SJSA1 (cell line): ENCODE results near the gene ACSF3. TPM values are rescaled to one million over a fixed set of nuclear protein-coding genes. Genes with fewer than 3 reads are reported as not detected.

Experiments
- DNase-seq, 2 experiments: peaks; one replicate each; pipeline ENCODE4 v3.0.0-alpha.2; 2015 to 2020; ENCODE audit warnings: low spot score in 2 of 2, low read depth in 1 of 2
- H3K27ac ChIP-seq: fragments of 250-450 bp; sonication (Bioruptor Pico); 2 replicates; pipeline ENCODE4 v1.5.1; 2020; ENCODE audit warnings: mild to moderate bottlenecking, moderate library complexity
- H3K27me3 ChIP-seq: fragments of 250-450 bp; sonication (Bioruptor Pico); replicated peaks from 2 replicates; pipeline ENCODE4 v1.5.1; 2020; ENCODE audit warnings: mild to moderate bottlenecking, moderate library complexity
- H3K36me3 ChIP-seq: fragments of 250-450 bp; sonication (Bioruptor Pico); 2 replicates; pipeline ENCODE4 v1.5.1; 2020; ENCODE audit warnings: mild to moderate bottlenecking
- H3K4me1 ChIP-seq: fragments of 250-450 bp; sonication (Bioruptor Pico); replicated peaks from 2 replicates; pipeline ENCODE4 v1.6.1; 2021; ENCODE audit warnings: mild to moderate bottlenecking
- H3K4me3 ChIP-seq: fragments of 250-450 bp; sonication (Bioruptor Pico); 2 replicates; pipeline ENCODE4 v1.5.1; 2020; ENCODE audit warnings: mild to moderate bottlenecking
- H3K9me3 ChIP-seq: fragments of 250-450 bp; sonication (Bioruptor Pico); replicated peaks from 2 replicates; pipeline ENCODE4 v1.5.1; 2020; ENCODE audit warnings: mild to moderate bottlenecking
- total RNA-seq: library from RNA; depleted of rRNA; stranded (reverse); fragments of >200 nt; shearing (Covaris generic); gene quantifications from 2 replicates; pipeline ENCODE4 v1.2.3, GENCODE V29; 2014

Gene ACSF3
- total RNA-seq, 1 experiment from 2014 or later = 31.7 TPM

GRCh38 chr16:89098767-89099430 lies 5.2 kb downstream of the ACSF3 start:
- no peak overlapping the region for H3K27ac ChIP-seq
- H3K36me3 ChIP-seq = peaks cover 39% of the 10 kb centered on the region
- no peaks in the 10 kb centered on the region for H3K27me3 ChIP-seq
- DNase-seq = no peak
- H3K4me3 ChIP-seq = no peak overlapping the region
- H3K4me1 ChIP-seq = peaks cover 8% of the 10 kb centered on the region
- H3K9me3 ChIP-seq = no peaks in the 10 kb centered on the region

DNA sequence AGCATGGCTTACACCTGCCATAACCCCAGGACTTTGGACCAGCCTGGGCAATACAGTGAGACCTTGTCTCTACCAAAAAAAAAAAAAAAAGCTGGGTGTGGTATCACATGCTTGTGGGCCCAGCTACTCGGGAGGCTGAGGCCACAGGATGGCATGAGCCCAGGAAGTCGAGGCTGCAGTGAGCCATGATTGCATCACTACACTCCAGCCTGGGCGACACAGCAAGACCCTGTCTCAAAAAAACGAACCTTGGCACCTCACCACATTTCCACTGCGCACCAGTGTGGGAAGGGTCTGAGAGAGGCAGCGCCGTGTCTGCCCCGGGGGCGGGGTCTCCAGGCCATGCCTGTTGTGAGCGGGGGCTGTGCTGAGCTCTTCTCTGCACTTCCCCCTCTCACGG lies 6.3 kb downstream of the ACSF3 start:
- H3K36me3 ChIP-seq = peaks cover 49% of the 10 kb centered on the region
- peaks cover 2% of the 10 kb centered on the region for H3K4me1 ChIP-seq
- no peak overlapping the region for H3K27ac ChIP-seq
- no peaks in the 10 kb centered on the region for H3K9me3 ChIP-seq
- no peak for DNase-seq
- H3K4me3 ChIP-seq = no peak overlapping the region
- H3K27me3 ChIP-seq = no peaks in the 10 kb centered on the region

DNA sequence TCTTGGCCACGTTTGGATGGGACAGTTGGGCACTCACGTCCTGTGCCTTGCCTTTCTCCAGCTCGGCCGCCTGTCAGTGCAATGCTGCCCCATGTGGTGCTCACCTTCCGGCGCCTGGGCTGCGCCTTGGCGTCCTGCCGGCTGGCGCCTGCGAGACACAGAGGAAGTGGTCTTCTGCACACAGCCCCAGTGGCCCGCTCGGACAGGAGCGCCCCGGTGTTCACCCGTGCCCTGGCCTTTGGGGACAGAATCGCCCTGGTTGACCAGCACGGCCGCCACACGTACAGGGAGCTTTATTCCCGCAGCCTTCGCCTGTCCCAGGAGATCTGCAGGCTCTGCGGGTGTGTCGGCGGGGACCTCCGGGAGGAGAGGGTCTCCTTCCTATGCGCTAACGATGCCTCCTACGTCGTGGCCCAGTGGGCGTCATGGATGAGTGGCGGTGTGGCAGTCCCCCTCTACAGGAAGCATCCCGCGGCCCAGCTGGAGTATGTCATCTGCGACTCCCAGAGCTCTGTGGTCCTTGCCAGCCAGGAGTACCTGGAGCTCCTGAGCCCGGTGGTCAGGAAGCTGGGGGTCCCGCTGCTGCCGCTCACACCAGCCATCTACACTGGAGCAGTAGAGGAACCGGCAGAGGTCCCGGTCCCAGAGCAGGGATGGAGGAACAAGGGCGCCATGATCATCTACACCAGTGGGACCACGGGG lies 7.1 kb downstream of the ACSF3 start:
- no peak for DNase-seq
- H3K36me3 ChIP-seq = peaks cover 58% of the 10 kb centered on the region
- H3K4me3 ChIP-seq = no peak overlapping the region
- H3K27me3 ChIP-seq = no peaks in the 10 kb centered on the region
- no peak overlapping the region for H3K27ac ChIP-seq
- H3K9me3 ChIP-seq = no peaks in the 10 kb centered on the region
- H3K4me1 ChIP-seq = no peaks in the 10 kb centered on the region; the same call in 1 of the 2 replicates

- Histone ChIP-seq H3K9me3 (no peaks in the 10 kb centered on the region), H3K27me3 (no peaks in the 10 kb centered on the region), H3K4me3 (no peak overlapping the region), H3K36me3 (peaks cover 55% of the 10 kb centered on the region), H3K27ac (no peak overlapping the region), H3K4me1 (no peaks in the 10 kb centered on the region; the same call in 1 of the 2 replicates)
- no peak for DNase-seq
These were observed 7.8 kb downstream of the ACSF3 start for GRCh38 chr16:89101303-89102040.

DNA sequence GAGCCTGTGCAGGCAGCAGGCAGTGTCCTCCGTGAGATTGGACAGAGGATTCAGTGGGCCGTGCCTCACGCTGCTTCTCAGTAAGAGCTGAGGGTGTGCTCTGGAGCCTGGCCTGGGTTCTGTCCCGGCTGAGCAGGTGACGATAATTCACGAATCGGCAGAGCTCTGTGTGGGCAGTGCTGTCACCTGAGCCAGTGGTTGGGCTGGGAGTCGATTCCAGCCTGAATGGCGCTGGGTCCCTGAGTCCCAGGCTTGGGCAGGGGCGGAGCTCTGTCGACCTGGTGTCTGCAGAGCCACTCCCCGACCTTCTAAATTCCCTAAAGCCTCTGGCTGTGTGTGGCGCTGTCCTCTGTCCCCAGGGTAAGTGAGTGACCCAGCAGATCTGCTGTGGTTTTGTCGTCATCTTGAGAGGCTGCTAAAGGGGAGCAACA lies 8.4 kb downstream of the ACSF3 start:
- Histone ChIP-seq H3K4me3 (no peak overlapping the region), H3K27ac (no peak overlapping the region), H3K9me3 (no peaks in the 10 kb centered on the region), H3K27me3 (no peaks in the 10 kb centered on the region), H3K4me1 (no peaks in the 10 kb centered on the region; the same call in 1 of the 2 replicates), H3K36me3 (peaks cover 60% of the 10 kb centered on the region)
- DNase-seq = no peak

- H3K4me1 ChIP-seq = no peaks in the 10 kb centered on the region; the same call in 1 of the 2 replicates
- H3K4me3 ChIP-seq = no peak overlapping the region
- H3K27ac ChIP-seq = no peak overlapping the region
- DNase-seq = no peak
- H3K27me3 ChIP-seq = no peaks in the 10 kb centered on the region
- peaks cover 64% of the 10 kb centered on the region for H3K36me3 ChIP-seq
- no peaks in the 10 kb centered on the region for H3K9me3 ChIP-seq
These were observed 8.9 kb downstream of the ACSF3 start for GRCh38 chr16:89102481-89103073.

DNA sequence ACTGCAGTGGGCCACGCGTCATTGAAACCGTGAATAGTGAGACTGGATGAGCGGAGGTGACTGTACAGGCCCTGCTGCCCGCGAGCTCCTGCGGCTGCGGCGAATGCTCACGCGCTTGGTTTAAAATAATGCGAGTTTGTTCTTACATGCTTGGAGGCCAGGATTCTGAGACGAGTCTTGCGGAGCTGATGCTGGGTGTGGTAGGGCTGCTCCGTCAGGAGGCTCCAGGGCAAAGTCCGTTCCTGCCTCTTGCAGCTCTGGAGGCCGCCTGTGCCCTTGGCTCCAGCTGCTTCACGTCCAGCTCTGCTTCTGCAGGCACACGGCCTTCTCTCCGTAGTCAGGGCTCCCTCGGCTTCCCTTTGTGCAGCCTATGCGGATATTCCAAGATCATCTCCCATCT lies 9.5 kb downstream of the ACSF3 start:
- no peaks in the 10 kb centered on the region for H3K4me1 ChIP-seq
- no peak overlapping the region for H3K27ac ChIP-seq
- no peaks in the 10 kb centered on the region for H3K27me3 ChIP-seq
- no peak overlapping the region for H3K4me3 ChIP-seq
- DNase-seq = no peak
- H3K9me3 ChIP-seq = no peaks in the 10 kb centered on the region
- peaks cover 64% of the 10 kb centered on the region for H3K36me3 ChIP-seq

DNA sequence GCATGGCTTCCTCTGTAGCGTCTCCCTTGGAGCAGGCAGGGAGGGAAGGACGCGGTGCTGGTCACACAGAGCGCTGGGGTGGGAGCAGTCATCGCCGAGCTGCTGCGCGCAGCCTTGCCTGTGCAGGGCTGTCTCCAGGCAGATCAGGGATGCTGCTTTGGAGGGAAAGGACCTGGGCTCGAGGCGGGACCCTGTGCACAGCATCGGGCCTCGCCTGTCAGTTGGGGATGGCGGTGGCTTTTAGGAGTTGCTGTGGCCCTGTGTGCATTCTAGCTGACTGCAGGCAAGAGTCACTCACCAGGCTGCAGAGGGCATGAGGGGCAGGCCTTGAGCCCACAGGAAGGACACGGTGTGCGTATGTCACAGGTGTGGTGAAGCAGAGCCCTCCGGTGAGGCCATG lies 10.1 kb downstream of the ACSF3 start:
- no peak overlapping the region for H3K27ac ChIP-seq
- DNase-seq = no peak
- no peaks in the 10 kb centered on the region for H3K4me1 ChIP-seq
- no peaks in the 10 kb centered on the region for H3K27me3 ChIP-seq
- H3K36me3 ChIP-seq = peaks cover 64% of the 10 kb centered on the region
- H3K4me3 ChIP-seq = no peak overlapping the region
- H3K9me3 ChIP-seq = no peaks in the 10 kb centered on the region

GRCh38 chr16:89104303-89104702 lies 10.7 kb downstream of the ACSF3 start:
- Histone ChIP-seq H3K36me3 (peaks cover 64% of the 10 kb centered on the region), H3K4me3 (no peak overlapping the region), H3K27ac (no peak overlapping the region), H3K27me3 (no peaks in the 10 kb centered on the region), H3K4me1 (no peaks in the 10 kb centered on the region), H3K9me3 (no peaks in the 10 kb centered on the region)
- DNase-seq = no peak

DNA sequence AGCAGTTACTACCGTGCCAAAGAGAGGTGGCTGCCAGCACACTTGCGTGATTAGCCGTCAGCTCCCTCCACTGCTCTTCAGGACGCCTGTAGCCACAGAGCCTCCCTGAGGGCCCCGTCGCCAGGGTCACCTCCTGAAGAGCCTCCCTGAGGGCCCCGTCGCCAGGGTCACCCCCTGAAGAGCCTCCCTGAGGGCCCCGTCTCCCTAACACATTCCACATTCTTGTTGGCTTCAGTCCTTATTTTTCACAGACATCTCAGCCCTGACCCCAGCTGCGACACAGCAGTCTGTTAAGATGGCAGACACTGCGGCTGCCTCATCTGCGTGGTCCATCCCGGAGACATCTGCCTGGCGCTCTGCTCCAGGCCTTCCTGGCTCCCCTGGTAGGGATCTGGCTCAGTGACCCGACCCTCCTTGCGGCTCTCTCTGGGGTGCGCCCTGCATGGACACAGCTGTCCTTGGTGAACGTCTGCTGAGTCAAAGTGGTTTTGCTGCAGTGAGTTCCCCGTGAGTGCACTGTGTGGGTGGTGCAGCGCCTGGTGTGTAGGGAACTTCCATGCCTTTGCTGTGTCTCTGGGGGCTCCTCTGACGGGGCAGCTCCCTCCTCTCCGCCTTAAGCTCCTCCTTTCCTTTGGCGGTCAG lies 11.4 kb downstream of the ACSF3 start:
- Histone ChIP-seq H3K4me3 (no peak overlapping the region), H3K27me3 (no peaks in the 10 kb centered on the region), H3K4me1 (no peaks in the 10 kb centered on the region), H3K27ac (no peak overlapping the region), H3K9me3 (no peaks in the 10 kb centered on the region), H3K36me3 (peaks cover 62% of the 10 kb centered on the region)
- no peak for DNase-seq

DNA sequence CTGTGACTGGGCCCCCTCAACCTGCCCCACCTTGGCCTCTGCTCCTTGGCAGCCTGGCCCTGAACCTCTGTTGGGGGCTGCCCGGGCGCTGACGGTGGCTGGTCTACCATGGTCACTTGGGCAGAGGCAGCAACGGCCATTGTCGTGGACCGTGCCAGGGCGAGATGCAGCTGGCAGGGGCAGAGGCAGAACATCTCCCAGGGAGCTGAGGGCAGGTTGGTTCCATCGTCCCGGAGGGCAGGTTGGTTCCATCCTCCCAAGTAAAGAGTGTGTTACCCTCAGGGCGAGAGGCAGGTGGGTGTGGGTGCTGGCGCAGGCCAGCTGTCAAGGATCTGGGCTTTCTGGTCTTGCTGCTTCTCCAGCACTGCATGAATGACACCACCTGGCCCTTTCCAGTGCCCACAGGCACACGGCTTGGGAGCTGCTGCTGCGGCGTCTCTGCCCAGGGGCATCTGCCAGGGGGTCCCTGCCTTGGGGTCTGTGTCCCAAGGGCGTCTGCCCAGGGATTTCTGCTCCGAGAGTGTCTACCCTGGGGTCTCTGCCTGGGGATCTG lies 12.0 kb downstream of the ACSF3 start:
- H3K27ac ChIP-seq = no peak overlapping the region
- H3K9me3 ChIP-seq = no peaks in the 10 kb centered on the region
- no peaks in the 10 kb centered on the region for H3K4me1 ChIP-seq
- H3K36me3 ChIP-seq = peaks cover 61% of the 10 kb centered on the region
- H3K4me3 ChIP-seq = no peak overlapping the region
- no peak for DNase-seq
- no peaks in the 10 kb centered on the region for H3K27me3 ChIP-seq

DNA sequence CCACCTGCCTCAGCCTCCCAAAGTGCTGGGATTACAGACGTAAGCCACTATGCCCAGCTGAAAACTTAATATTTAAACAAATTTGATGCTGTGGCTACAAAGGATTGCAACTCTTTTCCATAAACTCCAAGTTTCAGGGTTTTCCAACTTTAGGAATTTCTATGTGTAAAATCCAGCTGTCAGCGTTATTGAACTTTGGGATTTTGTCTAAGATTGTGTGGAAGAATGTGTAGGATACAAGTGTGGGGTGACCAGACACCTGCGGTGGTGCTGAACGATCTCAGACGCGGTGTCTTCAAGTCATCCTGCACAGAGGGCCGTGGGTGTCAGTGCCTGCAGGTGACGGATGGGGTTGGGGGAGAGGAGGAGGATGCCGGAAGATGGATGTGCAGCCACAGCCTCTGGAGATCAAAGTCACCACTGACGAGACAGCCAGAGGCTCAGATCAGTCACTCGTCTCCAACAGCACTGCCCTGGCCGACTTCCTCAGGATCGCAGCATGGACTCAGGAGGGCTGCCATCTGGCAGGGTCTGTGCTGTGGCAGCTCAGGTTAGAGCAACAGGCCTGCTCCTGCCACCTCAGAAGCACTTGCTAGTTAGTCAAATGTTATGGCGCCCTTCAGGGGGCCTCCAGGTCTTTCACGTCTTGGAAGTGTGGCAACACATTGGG lies 13.0 kb downstream of the ACSF3 start:
- no peaks in the 10 kb centered on the region for H3K9me3 ChIP-seq
- H3K36me3 ChIP-seq = peaks cover 60% of the 10 kb centered on the region
- H3K4me3 ChIP-seq = no peak overlapping the region
- H3K4me1 ChIP-seq = no peaks in the 10 kb centered on the region
- no peaks in the 10 kb centered on the region for H3K27me3 ChIP-seq
- DNase-seq = no peak
- H3K27ac ChIP-seq = no peak overlapping the region

GRCh38 chr16:89107203-89107582 lies 13.5 kb downstream of the ACSF3 start:
- no peak overlapping the region for H3K4me3 ChIP-seq
- H3K36me3 ChIP-seq = peaks cover 58% of the 10 kb centered on the region
- H3K27me3 ChIP-seq = no peaks in the 10 kb centered on the region
- no peak for DNase-seq
- H3K27ac ChIP-seq = no peak overlapping the region
- no peaks in the 10 kb centered on the region for H3K9me3 ChIP-seq
- no peaks in the 10 kb centered on the region for H3K4me1 ChIP-seq
